MCF 10A (cell line): ENCODE measurements around the gene SLF2. TPM values are rescaled to one million over a fixed set of nuclear protein-coding genes. Genes with fewer than 3 reads are reported as not detected.

Source experiments
- BruUV-seq: library from RNA; stranded (reverse); fragments of 400-500 nt; replicated peaks from 2 replicates; lab custom pipeline; 2021; lab: Mats Ljungman, UMichigan
- CTCF ChIA-PET: fragments of 300-600 bp; sonication (Branson Sonifier 250); formaldehyde crosslinking; extraction: SDS; loops from one replicate; lab custom pipeline; 2021; ENCODE audit warnings: antibody characterized with exemption, inconsistent platforms; lab: Yijun Ruan, JAX
- POLR2A ChIA-PET: fragments of 300-600, 350-650 bp; sonication (Branson Sonifier 250); formaldehyde crosslinking; extraction: SDS; loops from one replicate; lab custom pipeline; 2020; ENCODE audit warnings: antibody characterized with exemption, inconsistent platforms; lab: Yijun Ruan, JAX
- DNase-seq: peaks from one replicate; pipeline ENCODE4 v3.0.0-alpha.2; 2018; ENCODE audit not compliant: unreplicated experiment
- H3K27ac Mint-ChIP-seq: one replicate; pipeline ENCODE4 v1.8.0; 2022; ENCODE audit warnings: mild to moderate bottlenecking, low read depth, mixed read lengths; ENCODE audit not compliant: unreplicated experiment
- H3K27me3 Mint-ChIP-seq: one replicate; pipeline ENCODE4 v1.8.0; 2022; ENCODE audit warnings: mixed read lengths; ENCODE audit not compliant: insufficient read depth, unreplicated experiment
- H3K36me3 Mint-ChIP-seq: one replicate; pipeline ENCODE4 v1.8.0; 2022; ENCODE audit warnings: mild to moderate bottlenecking, moderate library complexity, mixed read lengths; ENCODE audit not compliant: insufficient read depth, unreplicated experiment
- H3K4me1 Mint-ChIP-seq: one replicate; pipeline ENCODE4 v1.8.0; 2022; ENCODE audit warnings: mixed read lengths; ENCODE audit not compliant: insufficient read depth, unreplicated experiment
- H3K4me3 Mint-ChIP-seq: one replicate; pipeline ENCODE4 v1.8.0; 2022; ENCODE audit warnings: mild to moderate bottlenecking, moderate library complexity, mixed read lengths; ENCODE audit not compliant: unreplicated experiment
- H3K9me3 Mint-ChIP-seq: one replicate; pipeline ENCODE4 v1.8.0; 2022; ENCODE audit warnings: mixed read lengths; ENCODE audit not compliant: unreplicated experiment
- intact Hi-C: fragments of 100-400 bp; cut with micrococcal nuclease; formaldehyde crosslinking; loops from 2 replicates; pipeline ENCODE4 v1.14.1; 2022
- total RNA-seq: library from RNA; stranded (reverse); gene quantifications from 2 replicates; pipeline ENCODE4 v1.2.3, GENCODE V29; 2022
- TF ChIP-seq, protein P1 (sequence below): fragments of 200-600 bp; IDR thresholded peaks from one replicate; pipeline ENCODE4 v1.8.0; 2022; ENCODE audit warnings: antibody characterized with exemption, mild to moderate bottlenecking; ENCODE audit not compliant: unreplicated experiment

The SLF2 gene
- total RNA-seq, 1 experiment from 2014 or later: 27.0 TPM

GRCh38 chr10:100968062-100968736, 55.4 kb downstream of the SLF2 start:
- BruUV-seq: no TSS peak
- no peaks in the 10 kb centered on the region for H3K4me1 Mint-ChIP-seq
- no peaks in the 10 kb centered on the region for H3K9me3 Mint-ChIP-seq
- intact Hi-C loops: no loop called here
- H3K27me3 Mint-ChIP-seq: no peaks in the 10 kb centered on the region
- POLR2A ChIA-PET: interaction anchor here (1.4 to 1.6 kb wide), 2 partner anchors 10 to 20 kb away, joined by 3 to 4 read pairs; no protein-coding TSS in a partner anchor
- CTCF ChIA-PET: interaction anchor here (0.5 to 1.5 kb wide), 7 partner anchors 11 to 1087 kb away, joined by 3 to 6 read pairs (median 3); no protein-coding TSS in a partner anchor
- no peak for DNase-seq
- TF ChIP-seq, protein P1, sequence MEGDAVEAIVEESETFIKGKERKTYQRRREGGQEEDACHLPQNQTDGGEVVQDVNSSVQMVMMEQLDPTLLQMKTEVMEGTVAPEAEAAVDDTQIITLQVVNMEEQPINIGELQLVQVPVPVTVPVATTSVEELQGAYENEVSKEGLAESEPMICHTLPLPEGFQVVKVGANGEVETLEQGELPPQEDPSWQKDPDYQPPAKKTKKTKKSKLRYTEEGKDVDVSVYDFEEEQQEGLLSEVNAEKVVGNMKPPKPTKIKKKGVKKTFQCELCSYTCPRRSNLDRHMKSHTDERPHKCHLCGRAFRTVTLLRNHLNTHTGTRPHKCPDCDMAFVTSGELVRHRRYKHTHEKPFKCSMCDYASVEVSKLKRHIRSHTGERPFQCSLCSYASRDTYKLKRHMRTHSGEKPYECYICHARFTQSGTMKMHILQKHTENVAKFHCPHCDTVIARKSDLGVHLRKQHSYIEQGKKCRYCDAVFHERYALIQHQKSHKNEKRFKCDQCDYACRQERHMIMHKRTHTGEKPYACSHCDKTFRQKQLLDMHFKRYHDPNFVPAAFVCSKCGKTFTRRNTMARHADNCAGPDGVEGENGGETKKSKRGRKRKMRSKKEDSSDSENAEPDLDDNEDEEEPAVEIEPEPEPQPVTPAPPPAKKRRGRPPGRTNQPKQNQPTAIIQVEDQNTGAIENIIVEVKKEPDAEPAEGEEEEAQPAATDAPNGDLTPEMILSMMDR: no peak
- peaks cover 24% of the 10 kb centered on the region for H3K36me3 Mint-ChIP-seq
- no peak overlapping the region for H3K27ac Mint-ChIP-seq
- peak overlapping the region; percentile 66 for H3K4me3 Mint-ChIP-seq

GRCh38 chr10:100968863-100969186, 56.1 kb downstream of the SLF2 start:
- POLR2A ChIA-PET: interaction anchor here (1.6 kb wide), 1 partner anchor 11 kb away, joined by 3 read pairs; no protein-coding TSS in a partner anchor
- BruUV-seq: no TSS peak

GRCh38 chr10:100969187-100970075, 56.7 kb downstream of the SLF2 start, which contains the start of gene SEMA4G:
Gene SEMA4G (plus strand): TSS chr10:100969504. CDS start chr10:100972913, 3,409 bp downstream.
- peak; percentile 16 for DNase-seq
- Mint-ChIP-seq H3K9me3 (no peaks in the 10 kb centered on the region), H3K27me3 (no peaks in the 10 kb centered on the region), H3K36me3 (peaks cover 16% of the 10 kb centered on the region), H3K4me3 (peak within 1 kb of the TSS; percentile 66), H3K4me1 (no peaks in the 10 kb centered on the region), H3K27ac (no peak within 1 kb of the TSS)
- TF ChIP-seq, protein P1: peak; percentile 69
- BruUV-seq: no TSS peak
- intact Hi-C loops: no loop called here
- ChIA-PET POLR2A (interaction anchor here (1.6 kb wide), 1 partner anchor 11 kb away, joined by 3 read pairs; no protein-coding TSS in a partner anchor), CTCF (interaction anchor here (0.5 to 1.4 kb wide), 6 partner anchors 12 to 45 kb away, joined by 3 to 6 read pairs (median 4); no protein-coding TSS in a partner anchor)

More at GRCh38 chr10:100968863-100969186, 56.1 kb downstream of the SLF2 start:
- peak overlapping the region; percentile 66 for H3K4me3 Mint-ChIP-seq
- H3K9me3 Mint-ChIP-seq: no peaks in the 10 kb centered on the region
- no peaks in the 10 kb centered on the region for H3K27me3 Mint-ChIP-seq
- no peak overlapping the region for H3K27ac Mint-ChIP-seq
- no peak for DNase-seq
- TF ChIP-seq, protein P1: no peak
- CTCF ChIA-PET: interaction anchor here (0.7 to 0.8 kb wide), 3 partner anchors 11 to 46 kb away, joined by 3 to 6 read pairs (median 3); no protein-coding TSS in a partner anchor
- H3K36me3 Mint-ChIP-seq: peaks cover 22% of the 10 kb centered on the region
- no peaks in the 10 kb centered on the region for H3K4me1 Mint-ChIP-seq
- intact Hi-C loops: no loop called here
